Mucosa of rectum (tissue), 2 donors: ENCODE data around the gene HLCS.
A peak's percentile ranks its signal among the peaks of the same experiment; 100 is the strongest.

Source experiments
- H3K27ac ChIP-seq, 2 donors: one replicate each; pipeline ENCODE4 v1.7.0; 2013; ENCODE audit warnings: inconsistent platforms in 2 of 2, low read depth in 2 of 2, low read length in 2 of 2
- H3K27me3 ChIP-seq, 2 donors: one replicate each; pipeline ENCODE4 v1.7.0; 2013; ENCODE audit warnings: low read length in 2 of 2; ENCODE audit not compliant: control insufficient read depth in 2 of 2, insufficient read depth in 2 of 2
- H3K36me3 ChIP-seq, 2 donors: one replicate each; pipeline ENCODE4 v1.7.0; 2013; ENCODE audit warnings: low read length in 2 of 2; ENCODE audit not compliant: control insufficient read depth in 2 of 2, insufficient read depth in 2 of 2
- H3K4me1 ChIP-seq, 2 donors: one replicate each; pipeline ENCODE4 v1.7.0; 2013; ENCODE audit warnings: low read length in 2 of 2, mild to moderate bottlenecking in 1 of 2; ENCODE audit not compliant: control insufficient read depth in 2 of 2, insufficient read depth in 2 of 2
- H3K4me3 ChIP-seq, 2 donors: one replicate each; pipeline ENCODE4 v1.7.0; 2013; ENCODE audit warnings: low read length in 2 of 2
- H3K9ac ChIP-seq, 2 donors: one replicate each; pipeline ENCODE4 v1.7.0; 2013; ENCODE audit warnings: low read length in 2 of 2, low read depth in 1 of 2, mild to moderate bottlenecking in 1 of 2
- H3K9me3 ChIP-seq, 2 donors: one replicate each; pipeline ENCODE4 v1.7.0; 2013; ENCODE audit warnings: low read length in 2 of 2; ENCODE audit not compliant: control insufficient read depth in 2 of 2
- donor health status: healthy.
- donor health status: Normal muscosa, but diverticular disease.

HLCS gene

DNA sequence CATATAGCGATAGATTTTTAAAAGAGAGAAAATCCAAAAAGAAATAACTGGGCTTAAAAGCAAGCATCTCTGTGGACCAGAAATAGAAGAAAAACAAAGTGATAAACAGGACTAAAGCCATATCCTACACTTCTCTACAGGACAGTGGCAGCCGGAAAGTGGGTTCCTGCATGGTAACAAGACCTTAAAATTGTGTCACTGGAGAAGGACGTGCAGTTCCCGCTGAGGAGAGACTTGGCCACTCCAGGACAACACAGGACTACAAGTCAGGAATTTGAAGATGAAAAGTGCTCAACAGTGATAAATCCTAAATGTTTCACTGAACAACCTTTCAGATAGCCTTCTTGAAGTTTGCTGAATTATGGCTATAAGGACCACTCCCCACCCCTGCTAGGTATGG lies 1.9 kb upstream of the HLCS start:
- H3K27me3 ChIP-seq = no peaks in the 10 kb centered on the region
- H3K9ac ChIP-seq = no peak overlapping the region
- H3K4me3 ChIP-seq = no peak overlapping the region
- H3K4me1 ChIP-seq = peaks cover 0 to 6% of the 10 kb centered on the region in 2 donors
- H3K9me3 ChIP-seq = no peaks in the 10 kb centered on the region
- H3K27ac ChIP-seq = no peak overlapping the region
- no peaks in the 10 kb centered on the region for H3K36me3 ChIP-seq

DNA sequence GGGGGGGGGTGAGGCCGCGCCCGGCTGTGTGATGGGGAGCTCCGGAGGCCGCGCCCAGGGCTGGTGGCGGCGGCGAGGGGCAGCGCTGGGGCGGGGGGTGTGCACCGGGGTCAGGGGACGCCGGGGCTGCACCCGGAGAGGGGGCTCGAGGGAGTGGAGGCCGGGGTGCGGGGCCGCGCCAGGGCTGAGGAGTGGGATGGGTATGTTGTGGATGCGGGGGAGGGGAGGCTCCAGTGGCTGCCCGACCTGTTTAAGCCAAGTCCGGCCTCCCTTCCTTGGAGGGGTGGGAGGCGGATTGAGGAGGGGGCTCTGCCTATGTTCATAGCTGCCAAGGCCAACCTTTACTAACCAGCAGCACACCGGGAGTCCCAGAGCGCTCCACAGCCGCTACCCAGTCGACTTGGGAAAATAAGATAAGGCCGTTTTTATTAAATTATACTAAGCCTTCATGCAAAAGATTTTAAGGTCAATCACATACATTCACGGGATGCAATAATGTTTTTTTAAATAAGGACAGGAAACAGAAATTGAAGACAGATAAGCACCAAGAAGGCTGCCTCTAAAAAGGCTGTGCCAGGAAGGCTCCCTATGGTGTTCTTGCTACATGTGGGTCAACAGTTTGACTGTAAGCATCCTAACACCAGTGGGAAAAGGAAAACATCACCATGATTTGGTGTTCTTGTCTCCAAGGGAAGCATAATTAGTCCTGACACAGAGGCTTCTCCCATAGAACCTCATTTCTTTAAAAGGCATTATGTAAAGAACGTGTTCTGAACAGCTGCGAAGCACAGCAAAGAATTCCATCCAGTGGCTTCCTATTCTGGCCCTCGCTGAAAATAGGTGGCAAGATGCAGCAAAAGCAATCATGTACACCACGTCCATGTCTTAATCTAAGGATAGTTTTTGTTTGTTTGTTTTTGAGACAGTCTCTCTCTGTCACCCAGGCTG lies 626 bp upstream of the HLCS start:
- Histone ChIP-seq H3K9ac (peak overlapping the region; percentile 52 to 56), H3K4me3 (peak overlapping the region; percentile 50 to 66), H3K27me3 (no peaks in the 10 kb centered on the region), H3K4me1 (peaks cover 0 to 6% of the 10 kb centered on the region in 2 donors), H3K36me3 (no peaks in the 10 kb centered on the region), H3K27ac (peak overlapping the region; percentile 52 to 72), H3K9me3 (no peaks in the 10 kb centered on the region)

DNA sequence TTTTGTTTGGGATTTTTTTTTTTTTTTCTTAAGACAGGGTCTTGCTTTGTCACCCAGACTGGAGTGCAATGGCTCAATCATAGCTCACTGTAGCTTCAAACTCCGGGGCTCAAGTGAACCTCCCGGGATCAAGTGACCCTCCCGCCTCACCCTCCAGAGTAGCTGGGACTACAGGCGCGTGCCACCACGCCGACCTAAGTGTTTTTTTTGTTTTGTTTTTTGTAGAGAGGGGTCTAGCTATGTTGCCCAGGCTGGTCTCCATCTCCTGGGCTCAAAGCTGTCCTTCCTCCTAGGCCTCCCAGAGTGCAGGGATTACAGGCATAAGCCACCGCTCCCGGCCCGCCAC lies 776 bp downstream of the HLCS start:
- no peaks in the 10 kb centered on the region for H3K27me3 ChIP-seq
- peaks cover 0 to under 1% of the 10 kb centered on the region in 2 donors for H3K36me3 ChIP-seq
- no peaks in the 10 kb centered on the region for H3K9me3 ChIP-seq
- H3K4me1 ChIP-seq = peaks cover 0 to 6% of the 10 kb centered on the region in 2 donors
- peak overlapping the region; percentile 74 to 76 for H3K4me3 ChIP-seq
- peak overlapping the region; percentile 80 to 82 for H3K9ac ChIP-seq
- H3K27ac ChIP-seq = peak overlapping the region; percentile 45 to 78

DNA sequence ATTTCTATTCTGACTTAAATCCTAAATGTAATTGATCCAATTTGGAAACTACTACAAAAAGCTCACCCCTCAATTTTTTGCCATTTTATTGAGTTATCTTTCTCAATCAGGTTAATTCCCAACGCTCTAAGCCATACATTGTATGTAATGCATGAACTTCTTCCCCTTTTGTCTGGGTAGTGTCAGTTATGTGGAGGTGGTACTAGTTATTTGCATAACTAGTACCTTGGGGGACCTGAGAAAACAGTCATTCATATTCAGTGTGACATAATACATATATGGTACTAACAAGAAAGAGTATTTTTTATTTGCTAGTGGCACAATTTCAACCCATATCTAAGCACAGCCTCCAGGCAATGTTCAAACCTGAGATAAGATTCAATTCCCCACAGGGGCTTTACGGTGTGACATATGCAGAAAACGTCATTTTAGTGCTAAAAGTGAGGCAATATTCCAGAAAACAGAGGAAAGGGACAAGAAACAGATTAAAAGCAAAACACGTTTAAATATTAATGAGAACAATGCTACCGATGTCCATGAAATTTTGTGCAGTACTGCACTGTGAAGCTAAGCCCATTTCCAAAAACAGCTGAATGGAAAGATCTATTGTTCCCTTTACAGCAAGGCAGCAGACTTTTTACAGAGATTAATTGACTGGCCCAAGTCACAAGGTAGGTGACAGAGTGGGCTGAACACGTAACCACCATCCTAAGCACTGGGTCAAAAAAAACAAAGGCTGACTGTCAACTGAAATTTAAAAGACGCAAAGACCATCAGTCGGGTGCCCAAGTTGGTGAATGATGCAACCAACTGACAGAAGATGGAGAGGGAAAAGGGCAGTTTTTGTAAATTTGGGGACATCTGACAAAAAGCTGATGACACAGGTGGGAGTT lies 1.4 kb downstream of the HLCS start:
- Histone ChIP-seq H3K9me3 (no peaks in the 10 kb centered on the region), H3K27me3 (no peaks in the 10 kb centered on the region), H3K27ac (no peak overlapping the region), H3K36me3 (peaks cover 0 to 3% of the 10 kb centered on the region in 2 donors), H3K4me3 (peak overlapping the region; percentile 74 to 76), H3K4me1 (peaks cover 0 to 6% of the 10 kb centered on the region in 2 donors), H3K9ac (no peak overlapping the region)

DNA sequence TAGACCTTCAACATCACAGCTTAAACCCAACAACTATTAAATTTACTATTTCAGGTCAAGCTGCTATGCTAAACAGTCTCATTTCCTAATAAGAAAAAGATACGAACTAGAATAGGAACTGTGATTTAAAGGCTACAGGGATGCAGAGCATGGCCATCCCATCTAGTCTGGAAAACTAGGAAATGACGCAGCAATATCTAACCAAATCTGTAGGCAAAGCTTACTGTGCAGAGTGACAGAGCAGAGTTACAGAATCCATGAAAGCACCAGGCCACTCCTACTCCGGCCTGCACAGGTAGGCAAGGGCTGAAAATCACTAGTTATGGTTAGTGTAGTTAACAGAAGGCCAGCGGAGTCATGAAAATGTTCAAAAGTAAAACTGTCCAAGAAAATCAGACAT lies 2.1 kb downstream of the HLCS start:
- Histone ChIP-seq H3K27ac (no peak overlapping the region), H3K36me3 (peaks cover 0 to 4% of the 10 kb centered on the region in 2 donors), H3K9me3 (no peaks in the 10 kb centered on the region), H3K9ac (no peak overlapping the region), H3K4me1 (peaks cover 0 to 6% of the 10 kb centered on the region in 2 donors), H3K27me3 (no peaks in the 10 kb centered on the region), H3K4me3 (no peak overlapping the region)

DNA sequence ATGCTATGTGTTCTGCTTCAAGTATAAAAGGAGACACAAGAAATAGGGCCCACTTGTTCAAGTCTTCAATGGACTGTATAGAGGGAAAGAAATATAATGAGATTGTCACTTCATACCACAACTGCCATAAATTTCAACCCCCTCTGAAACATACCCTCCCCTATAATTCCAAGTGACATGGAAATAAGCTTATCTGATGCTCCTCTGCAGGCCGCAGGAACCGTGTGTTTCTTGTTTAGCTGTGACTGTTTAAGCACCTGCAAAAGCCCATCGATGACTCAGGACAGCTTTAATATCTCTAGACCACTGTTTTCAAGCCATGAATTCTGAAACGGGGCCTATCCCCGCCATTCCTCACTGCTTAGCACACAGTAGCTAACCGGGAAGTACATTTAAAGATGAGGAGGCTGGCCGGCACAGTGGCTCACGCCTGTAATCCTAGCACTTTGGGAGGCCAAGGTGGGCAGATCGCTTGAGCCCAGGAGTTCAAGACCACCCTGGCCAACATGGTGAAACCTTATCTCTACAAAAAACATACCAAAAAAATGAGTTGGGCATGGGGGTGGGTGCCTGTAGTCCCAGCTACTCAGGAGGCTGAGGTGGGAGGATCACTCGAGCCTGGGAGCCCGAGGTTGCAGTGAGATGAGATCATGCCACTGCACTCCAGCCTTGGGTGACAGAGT lies 4.2 kb downstream of the HLCS start:
- Histone ChIP-seq H3K27me3 (no peaks in the 10 kb centered on the region), H3K4me3 (no peak overlapping the region), H3K36me3 (peaks cover 0 to 7% of the 10 kb centered on the region in 2 donors), H3K4me1 (peaks cover 0 to 5% of the 10 kb centered on the region in 2 donors), H3K27ac (no peak overlapping the region), H3K9ac (no peak overlapping the region), H3K9me3 (no peaks in the 10 kb centered on the region)

DNA sequence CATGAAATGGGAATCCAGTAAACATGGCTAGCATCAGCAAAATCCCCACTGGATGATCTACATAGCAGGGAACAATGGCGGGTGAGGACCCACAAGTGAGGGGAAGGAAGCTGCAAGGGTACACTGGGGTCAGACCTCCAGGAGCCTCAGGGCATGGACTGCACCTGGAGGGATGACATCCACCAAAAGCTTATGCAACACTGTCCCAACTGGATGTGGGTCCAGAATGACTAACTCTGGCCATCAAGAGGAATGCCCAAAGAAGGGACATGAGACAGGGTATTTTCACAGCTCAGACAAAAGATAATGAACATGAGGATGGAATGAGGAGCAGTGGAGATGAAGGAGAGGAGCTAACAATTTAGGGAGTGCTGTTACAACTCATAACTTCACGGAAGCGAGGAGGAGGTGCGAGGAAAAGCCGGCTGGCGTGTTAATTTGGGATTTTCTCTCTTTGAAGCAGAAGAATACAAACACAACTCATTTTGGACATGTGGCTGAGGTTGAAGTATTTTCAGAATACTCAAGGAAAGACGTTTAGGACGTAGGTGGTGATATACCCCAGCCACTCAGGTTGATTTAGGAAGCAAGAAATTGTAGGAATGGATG lies 5.7 kb downstream of the HLCS start:
- Histone ChIP-seq H3K9ac (no peak overlapping the region), H3K4me3 (no peak overlapping the region), H3K27me3 (no peaks in the 10 kb centered on the region), H3K27ac (no peak overlapping the region), H3K4me1 (no peaks in the 10 kb centered on the region), H3K36me3 (peaks cover 2 to 10% of the 10 kb centered on the region in 2 donors), H3K9me3 (no peaks in the 10 kb centered on the region)

DNA sequence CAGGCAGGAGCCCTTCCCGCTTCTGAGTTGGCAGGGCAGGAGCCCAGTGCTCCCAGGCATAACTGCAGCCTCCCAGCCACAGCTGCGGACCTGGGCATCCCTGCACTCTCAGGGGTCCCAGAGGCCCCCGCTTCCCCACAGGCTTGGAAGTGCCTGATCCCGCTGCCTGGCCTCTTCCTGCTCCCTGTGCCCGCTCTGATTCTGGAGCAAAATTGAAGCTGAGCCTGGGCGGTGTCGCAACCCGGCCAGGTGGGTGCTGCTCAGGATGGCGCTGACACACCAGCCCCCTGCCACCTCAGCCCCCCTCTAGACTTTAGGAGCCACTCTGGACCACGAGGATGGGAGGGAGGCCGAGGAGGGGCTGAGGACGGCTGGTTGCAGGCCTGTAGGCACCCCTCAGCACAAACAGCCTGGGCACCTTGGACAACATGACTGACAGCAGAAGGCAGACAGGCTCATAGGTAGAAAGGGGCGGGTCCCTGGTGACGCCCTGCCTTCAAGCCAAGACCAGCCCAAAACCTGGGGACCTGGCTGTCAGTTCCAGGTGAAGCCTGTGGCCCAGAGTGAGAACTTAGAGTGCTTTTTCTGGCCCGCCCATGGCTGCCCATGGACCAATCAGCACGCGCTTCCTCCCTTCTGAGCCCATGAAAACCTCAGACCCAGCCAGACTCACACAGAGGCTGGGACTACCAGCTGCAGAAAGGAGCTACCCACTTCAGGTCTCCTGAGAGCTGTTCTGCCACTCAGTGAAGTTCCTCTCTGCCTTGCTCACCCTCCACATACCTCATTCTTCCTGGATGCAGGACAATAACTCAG lies 7.2 kb downstream of the HLCS start:
- Histone ChIP-seq H3K27me3 (no peaks in the 10 kb centered on the region), H3K36me3 (peaks cover 2 to 10% of the 10 kb centered on the region in 2 donors), H3K27ac (no peak overlapping the region), H3K4me1 (no peaks in the 10 kb centered on the region), H3K9ac (no peak overlapping the region), H3K4me3 (no peak overlapping the region), H3K9me3 (no peaks in the 10 kb centered on the region)

DNA sequence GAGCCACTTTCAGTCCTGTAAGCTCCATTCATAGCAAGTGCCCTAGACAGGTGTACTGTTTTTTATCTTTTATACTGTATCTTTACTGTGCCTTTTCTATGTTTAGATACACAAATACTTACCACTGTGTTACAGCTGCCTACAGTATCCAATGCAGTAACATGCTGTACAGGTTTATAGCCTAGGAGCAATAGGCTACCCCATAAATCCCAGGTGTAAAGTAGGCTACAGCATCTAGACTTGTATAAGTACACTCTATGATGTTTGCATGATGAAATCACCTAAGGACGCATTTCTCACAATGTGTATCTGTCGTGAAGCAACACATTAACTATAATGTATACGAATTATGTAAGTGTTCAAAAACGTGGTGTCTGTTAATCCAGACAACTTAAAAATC lies 10.7 kb downstream of the HLCS start:
- Histone ChIP-seq H3K9me3 (no peaks in the 10 kb centered on the region), H3K4me3 (no peak overlapping the region), H3K27me3 (no peaks in the 10 kb centered on the region), H3K4me1 (no peaks in the 10 kb centered on the region), H3K36me3 (peaks cover 2 to 12% of the 10 kb centered on the region in 2 donors), H3K9ac (no peak overlapping the region), H3K27ac (no peak overlapping the region)
